ENCODE data around the gene C7orf33.

DNA sequence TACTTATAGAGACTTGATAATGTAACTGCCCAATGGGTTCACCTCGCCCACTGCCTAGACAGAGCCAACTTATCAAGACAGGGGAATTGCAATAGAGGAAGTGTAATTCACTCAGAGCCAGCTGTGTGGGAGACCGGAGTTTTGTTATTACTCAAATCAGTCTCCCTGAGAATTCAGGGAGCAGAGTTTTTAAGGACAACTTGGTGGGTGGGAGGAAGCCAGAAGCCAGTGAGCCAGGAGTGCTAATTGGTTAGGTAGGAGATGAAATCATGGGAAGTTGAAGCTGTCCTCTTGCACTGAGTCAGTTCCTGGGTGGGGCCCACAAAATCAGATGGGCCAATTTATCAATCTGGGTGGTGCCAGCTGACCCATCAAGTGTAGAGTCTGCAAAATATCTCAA lies 20.1 kb upstream of the C7orf33 start:
- TF ChIP-seq, protein P1, sequence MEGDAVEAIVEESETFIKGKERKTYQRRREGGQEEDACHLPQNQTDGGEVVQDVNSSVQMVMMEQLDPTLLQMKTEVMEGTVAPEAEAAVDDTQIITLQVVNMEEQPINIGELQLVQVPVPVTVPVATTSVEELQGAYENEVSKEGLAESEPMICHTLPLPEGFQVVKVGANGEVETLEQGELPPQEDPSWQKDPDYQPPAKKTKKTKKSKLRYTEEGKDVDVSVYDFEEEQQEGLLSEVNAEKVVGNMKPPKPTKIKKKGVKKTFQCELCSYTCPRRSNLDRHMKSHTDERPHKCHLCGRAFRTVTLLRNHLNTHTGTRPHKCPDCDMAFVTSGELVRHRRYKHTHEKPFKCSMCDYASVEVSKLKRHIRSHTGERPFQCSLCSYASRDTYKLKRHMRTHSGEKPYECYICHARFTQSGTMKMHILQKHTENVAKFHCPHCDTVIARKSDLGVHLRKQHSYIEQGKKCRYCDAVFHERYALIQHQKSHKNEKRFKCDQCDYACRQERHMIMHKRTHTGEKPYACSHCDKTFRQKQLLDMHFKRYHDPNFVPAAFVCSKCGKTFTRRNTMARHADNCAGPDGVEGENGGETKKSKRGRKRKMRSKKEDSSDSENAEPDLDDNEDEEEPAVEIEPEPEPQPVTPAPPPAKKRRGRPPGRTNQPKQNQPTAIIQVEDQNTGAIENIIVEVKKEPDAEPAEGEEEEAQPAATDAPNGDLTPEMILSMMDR (conservative IDR thresholded peaks at IDR 0.05; ENCODE audit: low read depth in 2 of 2) = no peak
- TF ChIP-seq CREB1 (CRISPR knock-in tag; IDR thresholded peaks at IDR 0.05; ENCODE audit: low read depth) (no peak), POLR2AphosphoS5 (IDR thresholded peaks at IDR 0.05; ENCODE audit: low read depth) (no peak), EZH2 (IDR thresholded peaks at IDR 0.05; ENCODE audit: low read depth, unreplicated experiment) (no peak), JUNB (IDR thresholded peaks at IDR 0.05; ENCODE audit: unreplicated experiment) (no peak), EZH2phosphoT487 (IDR thresholded peaks at IDR 0.05; ENCODE audit: unreplicated experiment) (no peak), STAT1 (IDR thresholded peaks at IDR 0.05; ENCODE audit: unreplicated experiment) (no peak)
- TF ChIP-seq, protein P2, sequence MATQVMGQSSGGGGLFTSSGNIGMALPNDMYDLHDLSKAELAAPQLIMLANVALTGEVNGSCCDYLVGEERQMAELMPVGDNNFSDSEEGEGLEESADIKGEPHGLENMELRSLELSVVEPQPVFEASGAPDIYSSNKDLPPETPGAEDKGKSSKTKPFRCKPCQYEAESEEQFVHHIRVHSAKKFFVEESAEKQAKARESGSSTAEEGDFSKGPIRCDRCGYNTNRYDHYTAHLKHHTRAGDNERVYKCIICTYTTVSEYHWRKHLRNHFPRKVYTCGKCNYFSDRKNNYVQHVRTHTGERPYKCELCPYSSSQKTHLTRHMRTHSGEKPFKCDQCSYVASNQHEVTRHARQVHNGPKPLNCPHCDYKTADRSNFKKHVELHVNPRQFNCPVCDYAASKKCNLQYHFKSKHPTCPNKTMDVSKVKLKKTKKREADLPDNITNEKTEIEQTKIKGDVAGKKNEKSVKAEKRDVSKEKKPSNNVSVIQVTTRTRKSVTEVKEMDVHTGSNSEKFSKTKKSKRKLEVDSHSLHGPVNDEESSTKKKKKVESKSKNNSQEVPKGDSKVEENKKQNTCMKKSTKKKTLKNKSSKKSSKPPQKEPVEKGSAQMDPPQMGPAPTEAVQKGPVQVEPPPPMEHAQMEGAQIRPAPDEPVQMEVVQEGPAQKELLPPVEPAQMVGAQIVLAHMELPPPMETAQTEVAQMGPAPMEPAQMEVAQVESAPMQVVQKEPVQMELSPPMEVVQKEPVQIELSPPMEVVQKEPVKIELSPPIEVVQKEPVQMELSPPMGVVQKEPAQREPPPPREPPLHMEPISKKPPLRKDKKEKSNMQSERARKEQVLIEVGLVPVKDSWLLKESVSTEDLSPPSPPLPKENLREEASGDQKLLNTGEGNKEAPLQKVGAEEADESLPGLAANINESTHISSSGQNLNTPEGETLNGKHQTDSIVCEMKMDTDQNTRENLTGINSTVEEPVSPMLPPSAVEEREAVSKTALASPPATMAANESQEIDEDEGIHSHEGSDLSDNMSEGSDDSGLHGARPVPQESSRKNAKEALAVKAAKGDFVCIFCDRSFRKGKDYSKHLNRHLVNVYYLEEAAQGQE (IDR thresholded peaks at IDR 0.05; ENCODE audit: unreplicated experiment) = no peak
- TF ChIP-seq, protein P3, sequence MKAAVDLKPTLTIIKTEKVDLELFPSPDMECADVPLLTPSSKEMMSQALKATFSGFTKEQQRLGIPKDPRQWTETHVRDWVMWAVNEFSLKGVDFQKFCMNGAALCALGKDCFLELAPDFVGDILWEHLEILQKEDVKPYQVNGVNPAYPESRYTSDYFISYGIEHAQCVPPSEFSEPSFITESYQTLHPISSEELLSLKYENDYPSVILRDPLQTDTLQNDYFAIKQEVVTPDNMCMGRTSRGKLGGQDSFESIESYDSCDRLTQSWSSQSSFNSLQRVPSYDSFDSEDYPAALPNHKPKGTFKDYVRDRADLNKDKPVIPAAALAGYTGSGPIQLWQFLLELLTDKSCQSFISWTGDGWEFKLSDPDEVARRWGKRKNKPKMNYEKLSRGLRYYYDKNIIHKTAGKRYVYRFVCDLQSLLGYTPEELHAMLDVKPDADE (IDR thresholded peaks at IDR 0.05) = no peak
